ENCODE data around the gene INPP5D. TPM values are rescaled to one million over a fixed set of nuclear protein-coding genes. Genes with fewer than 3 reads are reported as not detected.

The INPP5D gene
- total RNA-seq, 1 experiment from 2014 or later = 0.74 TPM

- Histone ChIP-seq H3K4me1 (replicated peaks; ENCODE audit: insufficient read depth) (0 out of 2 replicates have a peak, but pooled peaks cover 5% of the 10 kb centered on the region), H2AFZ (no peak overlapping the region), H3K4me3 (no peak overlapping the region), H3K27me3 (ENCODE audit: insufficient read depth, low read depth) (no peaks in the 10 kb centered on the region), H4K20me1 (ENCODE audit: insufficient read depth) (no peaks in the 10 kb centered on the region), H3K36me3 (ENCODE audit: low read depth) (no peaks in the 10 kb centered on the region), H3K79me2 (ENCODE audit: low read depth) (no peaks in the 10 kb centered on the region), H3K9me2 (ENCODE audit: insufficient read depth) (no peaks in the 10 kb centered on the region), H3K27ac (no peak overlapping the region), H3K4me2 (no peak overlapping the region), H3K9me3 (ENCODE audit: insufficient read depth, low read depth) (peaks cover 14% of the 10 kb centered on the region), H3F3A (ENCODE audit: insufficient read depth, low read depth) (peaks cover 15% of the 10 kb centered on the region)
- ChIA-PET CTCF (no interaction called here), POLR2A (ENCODE audit: unreplicated experiment) (no interaction called here)
- TF ChIP-seq EZH2 (IDR thresholded peaks at IDR 0.05; ENCODE audit: low read depth) (no peak), CTCF (conservative IDR thresholded peaks at IDR 0.05) (no peak)
- no peak for DNase-seq
- BruUV-seq (replicated peaks) = no TSS peak
- intact Hi-C loops (cut with micrococcal nuclease; ENCODE audit: unreplicated experiment) = no loop called here
Observed at GRCh38 chr2:233041722-233042323, 18.3 kb upstream of the INPP5D start.

- Histone ChIP-seq H3K36me3 (ENCODE audit: low read depth) (no peaks in the 10 kb centered on the region), H3K79me2 (ENCODE audit: low read depth) (no peaks in the 10 kb centered on the region), H4K20me1 (ENCODE audit: insufficient read depth) (no peaks in the 10 kb centered on the region), H3K9me2 (ENCODE audit: insufficient read depth) (no peaks in the 10 kb centered on the region), H3K4me1 (replicated peaks; ENCODE audit: insufficient read depth) (0 out of 2 replicates have a peak, but pooled peaks cover under 1% of the 10 kb centered on the region), H3K4me2 (no peak overlapping the region), H3K27ac (no peak overlapping the region), H3K4me3 (no peak overlapping the region), H3K27me3 (ENCODE audit: insufficient read depth, low read depth) (no peaks in the 10 kb centered on the region), H3K9me3 (ENCODE audit: insufficient read depth, low read depth) (peaks cover 9% of the 10 kb centered on the region), H2AFZ (no peak overlapping the region), H3F3A (ENCODE audit: insufficient read depth, low read depth) (peaks cover 8% of the 10 kb centered on the region)
- BruUV-seq (replicated peaks) = no TSS peak
- intact Hi-C loops (cut with micrococcal nuclease; ENCODE audit: unreplicated experiment) = no loop called here
- no peak for DNase-seq
- TF ChIP-seq CTCF (conservative IDR thresholded peaks at IDR 0.05) = no peak
- TF ChIP-seq EZH2 (IDR thresholded peaks at IDR 0.05; ENCODE audit: low read depth) = no peak
- ChIA-PET POLR2A (ENCODE audit: unreplicated experiment) (interaction anchor here (0.6 kb wide), 1 partner anchor 32 kb away, joined by 3 read pairs; no protein-coding TSS in a partner anchor), CTCF (no interaction called here)
Observed at GRCh38 chr2:233042549-233042948, 17.6 kb upstream of the INPP5D start.

GRCh38 chr2:233044974-233045605 is 15.1 kb upstream of the INPP5D start:
- Histone ChIP-seq H3K4me1 (replicated peaks; ENCODE audit: insufficient read depth) (peaks cover 26% of the 10 kb centered on the region), H2AFZ (no peak overlapping the region), H3K4me3 (no peak overlapping the region), H3K79me2 (ENCODE audit: low read depth) (no peaks in the 10 kb centered on the region), H3K27me3 (ENCODE audit: insufficient read depth, low read depth) (no peaks in the 10 kb centered on the region), H4K20me1 (ENCODE audit: insufficient read depth) (no peaks in the 10 kb centered on the region), H3K9me2 (ENCODE audit: insufficient read depth) (no peaks in the 10 kb centered on the region), H3K36me3 (ENCODE audit: low read depth) (no peaks in the 10 kb centered on the region), H3K27ac (no peak overlapping the region), H3F3A (ENCODE audit: insufficient read depth, low read depth) (peaks cover 18% of the 10 kb centered on the region), H3K9me3 (ENCODE audit: insufficient read depth, low read depth) (no peaks in the 10 kb centered on the region), H3K4me2 (no peak overlapping the region)
- no peak for DNase-seq
- ChIA-PET CTCF (no interaction called here), POLR2A (ENCODE audit: unreplicated experiment) (interaction anchor here (0.6 kb wide), 2 partner anchors 18 to 29 kb away, joined by 4 to 7 read pairs; no protein-coding TSS in a partner anchor)
- TF ChIP-seq CTCF (conservative IDR thresholded peaks at IDR 0.05) = no peak
- TF ChIP-seq EZH2 (IDR thresholded peaks at IDR 0.05; ENCODE audit: low read depth) = no peak
- no TSS peak for BruUV-seq (replicated peaks)
- intact Hi-C loops (cut with micrococcal nuclease; ENCODE audit: unreplicated experiment) = no loop called here

Data from PC-9 (cell line).